HepG2 (cell line): ENCODE data around the gene VEZF1. TPM values are rescaled to one million over a fixed set of nuclear protein-coding genes. Genes with fewer than 3 reads are reported as not detected.

Source experiments
- ATAC-seq: fragments of 200-7000 bp; cut with Tn5 transposase; 3 replicates; pipeline ENCODE4 v1.9.1; 2020; ENCODE audit warnings: mild to moderate bottlenecking, moderate library complexity
- BruUV-seq: library from RNA; stranded (reverse); fragments of 400-500 nt; replicated peaks from 2 replicates; lab custom pipeline; 2021; lab: Mats Ljungman, UMichigan
- CTCF ChIA-PET: fragments of 300-600 bp; formaldehyde crosslinking; extraction: SDS; loops from one replicate; lab custom pipeline; 2021; ENCODE audit warnings: low total read pairs, inconsistent platforms, low intra/inter-chr PET ratio; lab: Yijun Ruan, JAX
- POLR2A ChIA-PET: fragments of 350-600 bp; sonication (Branson Sonifier 250); formaldehyde crosslinking; loops from one replicate; lab custom pipeline; 2020; ENCODE audit warnings: antibody characterized with exemption, inconsistent platforms; lab: Yijun Ruan, JAX
- DNase-seq: peaks from one replicate; pipeline ENCODE4 v3.0.0-alpha.2; 2015; ENCODE audit warnings: low spot score
- FAIRE-seq: peaks from 3 replicates; lab custom pipeline; 2011; peaks lifted over from hg19 to GRCh38; lab: Jason Lieb, UNC
- H2AFZ ChIP-seq: one replicate; pipeline ENCODE4 v1.6.1; 2011; ENCODE audit warnings: low read length, inconsistent platforms
- H3K27ac ChIP-seq: fragments of 300-600 bp; 3 replicates; pipeline ENCODE4 v1.8.0; 2011; ENCODE audit warnings: mixed run types, mild to moderate bottlenecking, mixed read lengths, low read length, inconsistent platforms; ENCODE audit not compliant: insufficient read depth; ENCODE audit errors: extremely low read length
- H3K27me3 ChIP-seq, 2 experiments: fragments of 200-600 bp in 1 of 2; 2 replicates in 1 of 2; 3 replicates in 1 of 2; pipeline versions ENCODE4 v1.6.0 to v1.8.0; 2011; ENCODE audit warnings: low read length in 2 of 2, mild to moderate bottlenecking in 2 of 2, moderate library complexity in 2 of 2, inconsistent platforms in 1 of 2; ENCODE audit not compliant: insufficient read depth in 2 of 2, control insufficient read depth in 1 of 2
- H3K36me3 ChIP-seq, 2 experiments: fragments of 200-600 bp in 1 of 2; replicated peaks in 1 of 2; 2 replicates in 1 of 2; 3 replicates in 1 of 2; pipeline versions ENCODE4 v1.5.1 to v1.8.0; 2011; ENCODE audit warnings: low read length in 2 of 2, inconsistent platforms in 1 of 2; ENCODE audit not compliant: insufficient read depth in 2 of 2, control insufficient read depth in 1 of 2
- H3K4me1 ChIP-seq: 2 replicates; pipeline ENCODE4 v1.5.1; 2012; ENCODE audit warnings: low read length, inconsistent platforms; ENCODE audit not compliant: insufficient read depth
- H3K4me2 ChIP-seq: 2 replicates; pipeline ENCODE4 v1.6.0; 2011; ENCODE audit warnings: low read depth, low read length, inconsistent platforms
- H3K4me3 ChIP-seq, 3 experiments: fragments of 200-600 bp in 1 of 3; sonication (generic), shearing (Covaris generic) in 1 of 3; replicated peaks in 1 of 3; 2 replicates each; pipeline ENCODE4 v1.5.1; 2011 to 2016; ENCODE audit warnings: low read length in 3 of 3, inconsistent platforms in 2 of 3, low read depth in 2 of 3, mild to moderate bottlenecking in 2 of 3, control low read depth in 1 of 3, mixed read lengths in 1 of 3; ENCODE audit not compliant: insufficient read depth in 1 of 3
- H3K79me2 ChIP-seq: one replicate; pipeline ENCODE4 v1.6.1; 2011; ENCODE audit warnings: low read length, inconsistent platforms; ENCODE audit not compliant: insufficient read depth
- H3K9ac ChIP-seq: 2 replicates; pipeline ENCODE4 v1.6.0; 2011; ENCODE audit warnings: mild to moderate bottlenecking, low read depth, low read length, inconsistent platforms; ENCODE audit not compliant: insufficient read depth
- H3K9me3 ChIP-seq: 2 replicates; pipeline ENCODE4 v1.5.1; 2012; ENCODE audit warnings: mild to moderate bottlenecking, low read length
- H4K20me1 ChIP-seq: 2 replicates; pipeline ENCODE4 v1.6.0; 2011; ENCODE audit warnings: inconsistent platforms, mild to moderate bottlenecking, low read length, moderate library complexity; ENCODE audit not compliant: insufficient read depth
- CEBPB ChIP-seq: IDR thresholded peaks from 2 replicates; pipeline ENCODE4 v1.6.1; 2011; ENCODE audit warnings: low read depth, low read length, improper control_type of control experiment, borderline replicate concordance
- CEBPG ChIP-seq: IDR thresholded peaks from 2 replicates; pipeline ENCODE4 v1.6.1; 2016
- CHCHD3 ChIP-seq: sonication (generic); formaldehyde crosslinking; IDR thresholded peaks from 2 replicates; pipeline ENCODE4 v1.8.0; 2022; ENCODE audit warnings: mild to moderate bottlenecking, missing genetic modification reagents, moderate library complexity
- MIER3 ChIP-seq: IDR thresholded peaks from 2 replicates; pipeline ENCODE4 v1.6.1; 2016; ENCODE audit warnings: missing compliant biosample characterization, borderline replicate concordance
- POLR2G ChIP-seq: fragments of 200-400 bp; formaldehyde crosslinking; IDR thresholded peaks from 2 replicates; pipeline ENCODE4 v1.6.1; 2018; ENCODE audit warnings: mild to moderate bottlenecking, low read depth, low read length, moderate library complexity
- TCF7 ChIP-seq: sonication (generic); IDR thresholded peaks from 2 replicates; pipeline ENCODE4 v1.6.1; 2016; ENCODE audit warnings: antibody characterized with exemption, low read depth
- U2AF1 ChIP-seq: fragments of 200-400 bp; formaldehyde crosslinking; optimal IDR thresholded peaks from 2 replicates; pipeline ENCODE3; 2017; ENCODE audit warnings: mild to moderate bottlenecking, low read depth, low read length
- YEATS4 ChIP-seq: sonication (generic); formaldehyde crosslinking; IDR thresholded peaks from 2 replicates; pipeline ENCODE4 v1.4.0; 2020; ENCODE audit warnings: missing genetic modification reagents, borderline replicate concordance
- ZNF451 ChIP-seq: sonication (generic); formaldehyde crosslinking; IDR thresholded peaks from 2 replicates; pipeline ENCODE4 v1.5.0; 2020; ENCODE audit warnings: mild to moderate bottlenecking, missing genetic modification reagents
- ZNF543 ChIP-seq: sonication (generic); formaldehyde crosslinking; IDR thresholded peaks from 2 replicates; pipeline ENCODE4 v1.4.0; 2020; ENCODE audit warnings: mild to moderate bottlenecking, missing genetic modification reagents
- ZNF691 ChIP-seq: sonication (generic); formaldehyde crosslinking; IDR thresholded peaks from 2 replicates; pipeline ENCODE4 v1.4.0; 2020; ENCODE audit warnings: missing genetic modification reagents, low read depth, mild to moderate bottlenecking, borderline replicate concordance
- ZNF841 ChIP-seq: sonication (generic); formaldehyde crosslinking; IDR thresholded peaks from 2 replicates; pipeline ENCODE4 v1.8.1; 2023; ENCODE audit warnings: missing genetic modification reagents, borderline replicate concordance
- WGBS: methylation state at CpG from one replicate; pipeline ENCODE4 v1.1.6; 2017; ENCODE audit warnings: low lambda C conversion rate; 5-methylcytosine and 5-hydroxymethylcytosine counted together
- in situ Hi-C: cut with HindIII; loops from 2 replicates; pipeline ENCODE4 v1.10.0; 2017; ENCODE audit warnings: low pct_unique_long_range_greater_than_20kb; ENCODE audit not compliant: extremely low pct_ligation_motif_present
- intact Hi-C: fragments of 100-400 bp; cut with micrococcal nuclease; formaldehyde crosslinking; loops from one replicate; pipeline ENCODE4 v1.10.0; 2022; ENCODE audit not compliant: unreplicated experiment
- polyA plus RNA-seq, 8 experiments: library from polyadenylated mRNA; depleted of rRNA in 3 of 8; stranded (reverse) in 7 of 8; unstranded in 1 of 8; fragments of >200 nt; fragmentation: Illumina TruSeq in 4 of 8; extraction: Trizol in 4 of 8; gene quantifications; 2 replicates each; pipeline versions ENCODE4 v1.2.1 to v1.2.3, GENCODE V29; 2011 to 2016; ENCODE audit warnings: low read depth in 4 of 8, missing spikeins in 1 of 8, mixed read lengths in 1 of 8; ENCODE audit not compliant: insufficient read depth in 1 of 8
- total RNA-seq, 5 experiments: library from RNA; depleted of rRNA; stranded (reverse); fragments of >200 nt; fragmentation: Illumina TruSeq; extraction: Trizol; gene quantifications; 2 replicates each; pipeline ENCODE4 v1.2.3, GENCODE V29; 2016; ENCODE audit warnings: low read depth in 1 of 5
- TF ChIP-seq, protein P1 (sequence below): sonication (generic); formaldehyde crosslinking; IDR thresholded peaks from 2 replicates; pipeline ENCODE4 v1.4.0; 2020; ENCODE audit warnings: mild to moderate bottlenecking, missing genetic modification reagents, borderline replicate concordance
- TF ChIP-seq, protein P2 (sequence below): sonication (generic); formaldehyde crosslinking; IDR thresholded peaks from 2 replicates; pipeline ENCODE4 v1.8.1; 2023; ENCODE audit warnings: mild to moderate bottlenecking, missing genetic modification reagents, borderline replicate concordance
- TF ChIP-seq, protein P3 (sequence below): sonication (generic); formaldehyde crosslinking; IDR thresholded peaks from 2 replicates; pipeline ENCODE4 v1.4.0; 2020; ENCODE audit warnings: mild to moderate bottlenecking, missing genetic modification reagents

The VEZF1 gene
- total and polyA plus RNA-seq, 2 of the 13 experiments (the other 11 are each of a cell fraction or from before 2014, with no cell fraction given) = 45.9 to 49.7 TPM

GRCh38 chr17:58004060-58004459 lies 16.0 kb upstream of the VEZF1 start:
- ATAC-seq (no peak), FAIRE-seq (no peak), DNase-seq (no peak)
- POLR2A ChIA-PET = no interaction called here
- no TSS peak for BruUV-seq
- in situ Hi-C loops (no loop called here), intact Hi-C loops (no loop called here)
- H4K20me1 ChIP-seq = peaks cover 60% of the 10 kb centered on the region
- CTCF ChIA-PET = no interaction called here
- TF ChIP-seq ZNF543 (CRISPR knock-in tag) (no peak), YEATS4 (CRISPR knock-in tag) (no peak), MIER3 (CRISPR knock-in tag) (0 out of 2 replicates have a peak, but pooled peaks have one; percentile 29), CHCHD3 (CRISPR knock-in tag) (no peak), U2AF1 (no peak), ZNF691 (CRISPR knock-in tag) (no peak), CEBPB (peak; percentile 75; the same call in 1 of the 2 replicates), POLR2G (peak; percentile 36; the same call in 1 of the 2 replicates), CEBPG (CRISPR knock-in tag) (peak; percentile 13; the same call in 1 of the 2 replicates), TCF7 (no peak), ZNF841 (CRISPR knock-in tag) (0 out of 2 replicates have a peak, but pooled peaks have one; percentile 35), ZNF451 (CRISPR knock-in tag) (no peak)
- TF ChIP-seq, protein P1, sequence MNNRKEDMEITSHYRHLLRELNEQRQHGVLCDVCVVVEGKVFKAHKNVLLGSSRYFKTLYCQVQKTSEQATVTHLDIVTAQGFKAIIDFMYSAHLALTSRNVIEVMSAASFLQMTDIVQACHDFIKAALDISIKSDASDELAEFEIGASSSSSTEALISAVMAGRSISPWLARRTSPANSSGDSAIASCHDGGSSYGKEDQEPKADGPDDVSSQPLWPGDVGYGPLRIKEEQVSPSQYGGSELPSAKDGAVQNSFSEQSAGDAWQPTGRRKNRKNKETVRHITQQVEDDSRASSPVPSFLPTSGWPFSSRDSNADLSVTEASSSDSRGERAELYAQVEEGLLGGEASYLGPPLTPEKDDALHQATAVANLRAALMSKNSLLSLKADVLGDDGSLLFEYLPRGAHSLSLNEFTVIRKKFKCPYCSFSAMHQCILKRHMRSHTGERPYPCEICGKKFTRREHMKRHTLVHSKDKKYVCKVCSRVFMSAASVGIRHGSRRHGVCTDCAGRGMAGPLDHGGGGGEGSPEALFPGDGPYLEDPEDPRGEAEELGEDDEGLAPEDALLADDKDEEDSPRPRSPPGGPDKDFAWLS (CRISPR knock-in tag) = no peak
- TF ChIP-seq, protein P2, sequence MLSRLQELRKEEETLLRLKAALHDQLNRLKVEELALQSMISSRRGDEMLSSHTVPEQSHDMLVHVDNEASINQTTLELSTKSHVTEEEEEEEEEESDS (CRISPR knock-in tag) = no peak
- TF ChIP-seq, protein P3, sequence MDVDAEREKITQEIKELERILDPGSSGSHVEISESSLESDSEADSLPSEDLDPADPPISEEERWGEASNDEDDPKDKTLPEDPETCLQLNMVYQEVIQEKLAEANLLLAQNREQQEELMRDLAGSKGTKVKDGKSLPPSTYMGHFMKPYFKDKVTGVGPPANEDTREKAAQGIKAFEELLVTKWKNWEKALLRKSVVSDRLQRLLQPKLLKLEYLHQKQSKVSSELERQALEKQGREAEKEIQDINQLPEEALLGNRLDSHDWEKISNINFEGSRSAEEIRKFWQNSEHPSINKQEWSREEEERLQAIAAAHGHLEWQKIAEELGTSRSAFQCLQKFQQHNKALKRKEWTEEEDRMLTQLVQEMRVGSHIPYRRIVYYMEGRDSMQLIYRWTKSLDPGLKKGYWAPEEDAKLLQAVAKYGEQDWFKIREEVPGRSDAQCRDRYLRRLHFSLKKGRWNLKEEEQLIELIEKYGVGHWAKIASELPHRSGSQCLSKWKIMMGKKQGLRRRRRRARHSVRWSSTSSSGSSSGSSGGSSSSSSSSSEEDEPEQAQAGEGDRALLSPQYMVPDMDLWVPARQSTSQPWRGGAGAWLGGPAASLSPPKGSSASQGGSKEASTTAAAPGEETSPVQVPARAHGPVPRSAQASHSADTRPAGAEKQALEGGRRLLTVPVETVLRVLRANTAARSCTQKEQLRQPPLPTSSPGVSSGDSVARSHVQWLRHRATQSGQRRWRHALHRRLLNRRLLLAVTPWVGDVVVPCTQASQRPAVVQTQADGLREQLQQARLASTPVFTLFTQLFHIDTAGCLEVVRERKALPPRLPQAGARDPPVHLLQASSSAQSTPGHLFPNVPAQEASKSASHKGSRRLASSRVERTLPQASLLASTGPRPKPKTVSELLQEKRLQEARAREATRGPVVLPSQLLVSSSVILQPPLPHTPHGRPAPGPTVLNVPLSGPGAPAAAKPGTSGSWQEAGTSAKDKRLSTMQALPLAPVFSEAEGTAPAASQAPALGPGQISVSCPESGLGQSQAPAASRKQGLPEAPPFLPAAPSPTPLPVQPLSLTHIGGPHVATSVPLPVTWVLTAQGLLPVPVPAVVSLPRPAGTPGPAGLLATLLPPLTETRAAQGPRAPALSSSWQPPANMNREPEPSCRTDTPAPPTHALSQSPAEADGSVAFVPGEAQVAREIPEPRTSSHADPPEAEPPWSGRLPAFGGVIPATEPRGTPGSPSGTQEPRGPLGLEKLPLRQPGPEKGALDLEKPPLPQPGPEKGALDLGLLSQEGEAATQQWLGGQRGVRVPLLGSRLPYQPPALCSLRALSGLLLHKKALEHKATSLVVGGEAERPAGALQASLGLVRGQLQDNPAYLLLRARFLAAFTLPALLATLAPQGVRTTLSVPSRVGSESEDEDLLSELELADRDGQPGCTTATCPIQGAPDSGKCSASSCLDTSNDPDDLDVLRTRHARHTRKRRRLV (CRISPR knock-in tag) = no peak
- H3K27me3 ChIP-seq = no peaks in the 10 kb centered on the region; a peak in 1 of 5 replicates
- no peak overlapping the region for H3K9ac ChIP-seq
- peaks cover 57% of the 10 kb centered on the region for H3K4me1 ChIP-seq
- H2AFZ ChIP-seq = no peak overlapping the region
- peaks cover 54% of the 10 kb centered on the region for H3K79me2 ChIP-seq
- H3K27ac ChIP-seq = no peak overlapping the region
- H3K36me3 ChIP-seq = peaks cover 4 to 47% of the 10 kb centered on the region in 2 experiments
- H3K9me3 ChIP-seq = no peaks in the 10 kb centered on the region
- 95% methylated on average over 3 of the region's 3 CpGs for WGBS
- H3K4me2 ChIP-seq = peak overlapping the region; percentile 91
- H3K4me3 ChIP-seq = peak overlapping the region in 2 of 3 experiments; percentile 92 to 99; a peak in 3 of 6 replicates
